Smooth muscle cell (in vitro differentiated cells): ENCODE results near the gene RNF187. TPM values are rescaled to one million over a fixed set of nuclear protein-coding genes. Genes with fewer than 3 reads are reported as not detected.

Experiments used
- DNase-seq: peaks from one replicate; lab custom pipeline; 2025; ENCODE audit not compliant: unreplicated experiment; lab: John Stamatoyannopoulos, UW
- H2AFZ ChIP-seq: fragments of 200-600 bp; sonication (generic); 2 replicates; pipeline ENCODE4 v1.6.0; 2016; ENCODE audit warnings: antibody characterized with exemption, low read depth, mild to moderate bottlenecking
- H3F3A ChIP-seq: fragments of 200-600 bp; sonication (generic); 2 replicates; pipeline ENCODE4 v1.6.0; 2017; ENCODE audit warnings: antibody characterized with exemption, low read depth
- H3K27ac ChIP-seq: fragments of 200-600 bp; sonication (generic); 2 replicates; pipeline ENCODE4 v1.5.1; 2016; ENCODE audit warnings: low read depth, mild to moderate bottlenecking
- H3K27me3 ChIP-seq: fragments of 200-600 bp; sonication (generic); 2 replicates; pipeline ENCODE4 v1.6.1; 2016; ENCODE audit warnings: low read depth, mild to moderate bottlenecking
- H3K36me3 ChIP-seq: fragments of 200-600 bp; sonication (generic); 2 replicates; pipeline ENCODE4 v1.5.1; 2016; ENCODE audit warnings: low read depth
- H3K4me1 ChIP-seq: fragments of 200-600 bp; sonication (generic); 2 replicates; pipeline ENCODE4 v1.5.1; 2016; ENCODE audit warnings: low read depth
- H3K4me2 ChIP-seq: fragments of 200-600 bp; sonication (generic); 2 replicates; pipeline ENCODE4 v1.6.0; 2016; ENCODE audit warnings: mild to moderate bottlenecking
- H3K4me3 ChIP-seq: fragments of 200-600 bp; sonication (generic); 2 replicates; pipeline ENCODE4 v1.5.1; 2016; ENCODE audit warnings: mild to moderate bottlenecking
- H3K79me2 ChIP-seq: fragments of 200-600 bp; sonication (generic); 2 replicates; pipeline ENCODE4 v1.6.0; 2016; ENCODE audit warnings: low read depth, mild to moderate bottlenecking
- H3K9ac ChIP-seq: fragments of 200-600 bp; sonication (generic); 2 replicates; pipeline ENCODE4 v1.6.0; 2016; ENCODE audit warnings: low read depth
- H3K9me3 ChIP-seq: fragments of 200-600 bp; sonication (generic); replicated peaks from 2 replicates; pipeline ENCODE4 v1.5.1; 2016; ENCODE audit warnings: low read depth
- H4K20me1 ChIP-seq: fragments of 200-600 bp; sonication (generic); 2 replicates; pipeline ENCODE4 v1.6.0; 2016; ENCODE audit warnings: low read depth
- WGBS: methylation state at CpG from one replicate; pipeline ENCODE4 v1.1.7; 2016; ENCODE audit warnings: low lambda C conversion rate; 5-methylcytosine and 5-hydroxymethylcytosine counted together
- polyA plus RNA-seq: library from polyadenylated mRNA; unstranded; fragments of >200 nt; fragmentation: Nextera tagmentation; extraction: Ambion mirVana; gene quantifications from 2 replicates; pipeline ENCODE4 v1.2.1, GENCODE V29; 2016
- total RNA-seq: library from RNA; depleted of rRNA; stranded (reverse); fragments of >200 nt; gene quantifications from 2 replicates; pipeline ENCODE4 v1.2.3, GENCODE V29; 2014
- TF ChIP-seq, protein P1 (sequence below): fragments of 200-600 bp; sonication (generic); IDR thresholded peaks from 2 replicates; pipeline ENCODE4 v1.5.1; 2017; ENCODE audit warnings: borderline replicate concordance, mild to moderate bottlenecking, antibody characterized with exemption; ENCODE audit not compliant: insufficient read depth, poor library complexity, severe bottlenecking

The RNF187 gene
- total and polyA plus RNA-seq, 2 experiments from 2014 or later: 35.9 to 150 TPM

DNA sequence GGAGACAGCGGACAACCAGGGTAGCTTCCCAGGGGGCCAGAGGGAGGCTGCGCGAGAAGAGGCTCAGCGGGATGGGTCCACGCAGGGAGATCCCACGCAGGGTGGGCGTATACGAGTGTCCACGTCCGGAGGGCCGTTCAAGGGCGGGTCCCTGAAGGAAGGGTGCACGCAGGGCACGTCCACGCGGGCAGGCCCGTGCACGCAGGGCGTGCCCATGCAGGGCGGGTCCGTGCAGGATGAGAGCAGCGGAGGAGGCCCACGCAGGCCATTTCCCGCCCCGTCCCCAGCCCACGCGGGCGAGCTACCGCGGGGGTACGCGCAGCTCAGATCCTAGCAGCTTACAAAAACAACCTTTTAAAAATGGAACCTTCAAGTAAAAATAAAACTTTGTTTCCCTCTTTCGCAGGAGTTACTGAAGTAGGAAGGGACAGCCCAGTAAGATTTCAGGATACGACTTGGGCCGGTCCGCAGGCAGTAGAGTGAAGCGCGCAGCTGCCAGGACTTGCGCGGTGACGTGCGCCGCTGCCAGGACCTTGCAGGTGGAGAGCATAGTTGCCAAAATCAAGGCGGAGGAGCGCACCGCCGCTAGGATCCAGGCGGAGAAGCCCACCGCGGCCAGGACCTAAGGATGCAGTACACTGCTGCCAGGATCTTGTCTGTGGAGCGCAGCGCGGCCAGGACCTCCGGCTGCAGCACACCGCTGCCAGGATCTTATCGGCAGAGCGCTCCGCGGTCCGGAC is 416 bp upstream of the RNF187 start:
- no peaks in the 10 kb centered on the region for H3K36me3 ChIP-seq
- peak overlapping the region; percentile 100 for H3K27ac ChIP-seq
- H3K27me3 ChIP-seq: no peaks in the 10 kb centered on the region
- peak overlapping the region; percentile 99 for H3K4me2 ChIP-seq
- peak overlapping the region; percentile 99 for H2AFZ ChIP-seq
- WGBS: under 1% methylated on average over 55 of the region's 60 CpGs
- H4K20me1 ChIP-seq: peaks cover 38% of the 10 kb centered on the region
- peaks cover 6% of the 10 kb centered on the region for H3F3A ChIP-seq
- H3K79me2 ChIP-seq: peaks cover 39% of the 10 kb centered on the region
- peaks cover 9% of the 10 kb centered on the region for H3K4me1 ChIP-seq
- TF ChIP-seq, protein P1, sequence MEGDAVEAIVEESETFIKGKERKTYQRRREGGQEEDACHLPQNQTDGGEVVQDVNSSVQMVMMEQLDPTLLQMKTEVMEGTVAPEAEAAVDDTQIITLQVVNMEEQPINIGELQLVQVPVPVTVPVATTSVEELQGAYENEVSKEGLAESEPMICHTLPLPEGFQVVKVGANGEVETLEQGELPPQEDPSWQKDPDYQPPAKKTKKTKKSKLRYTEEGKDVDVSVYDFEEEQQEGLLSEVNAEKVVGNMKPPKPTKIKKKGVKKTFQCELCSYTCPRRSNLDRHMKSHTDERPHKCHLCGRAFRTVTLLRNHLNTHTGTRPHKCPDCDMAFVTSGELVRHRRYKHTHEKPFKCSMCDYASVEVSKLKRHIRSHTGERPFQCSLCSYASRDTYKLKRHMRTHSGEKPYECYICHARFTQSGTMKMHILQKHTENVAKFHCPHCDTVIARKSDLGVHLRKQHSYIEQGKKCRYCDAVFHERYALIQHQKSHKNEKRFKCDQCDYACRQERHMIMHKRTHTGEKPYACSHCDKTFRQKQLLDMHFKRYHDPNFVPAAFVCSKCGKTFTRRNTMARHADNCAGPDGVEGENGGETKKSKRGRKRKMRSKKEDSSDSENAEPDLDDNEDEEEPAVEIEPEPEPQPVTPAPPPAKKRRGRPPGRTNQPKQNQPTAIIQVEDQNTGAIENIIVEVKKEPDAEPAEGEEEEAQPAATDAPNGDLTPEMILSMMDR: no peak
- no peaks in the 10 kb centered on the region for H3K9me3 ChIP-seq
- peak; percentile 59 for DNase-seq
- H3K4me3 ChIP-seq: peak overlapping the region; percentile 72
- H3K9ac ChIP-seq: peak overlapping the region; percentile 100

DNA sequence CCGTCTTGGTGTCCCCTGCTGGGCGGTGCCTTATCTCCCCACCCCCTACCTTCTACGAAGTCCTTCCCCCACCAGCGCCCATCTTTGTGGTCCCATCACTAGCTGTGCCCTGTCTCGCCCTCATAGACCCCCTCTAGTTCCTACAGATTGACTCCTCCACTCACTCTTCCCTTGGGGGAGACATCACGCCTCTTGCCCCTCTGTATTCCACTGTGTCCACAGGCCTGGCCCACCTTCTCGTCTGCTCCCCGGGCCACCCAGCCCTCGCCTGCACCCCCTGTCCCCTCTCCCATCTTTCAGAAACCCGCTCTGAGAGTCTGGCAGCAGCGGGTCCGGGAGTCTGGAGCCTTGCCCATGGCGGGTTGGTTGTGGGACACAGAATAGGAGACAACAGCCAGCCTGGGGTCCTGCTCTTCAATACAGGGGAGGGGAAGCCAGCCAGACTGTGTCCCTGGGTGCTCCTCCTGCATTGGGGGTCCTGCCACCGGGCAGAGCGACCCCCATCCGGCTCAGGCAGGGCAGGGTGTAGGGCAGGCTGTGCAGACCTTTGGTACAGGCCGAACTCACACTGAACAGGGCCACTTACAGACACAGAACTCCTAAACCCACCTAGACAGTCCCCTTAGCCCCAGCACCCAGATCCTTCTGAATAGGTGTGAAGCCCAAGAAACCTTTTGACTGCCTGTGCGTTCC is 1.1 kb downstream of the RNF187 start:
- H3K9me3 ChIP-seq: no peaks in the 10 kb centered on the region
- no peaks in the 10 kb centered on the region for H3K27me3 ChIP-seq
- WGBS: 66% methylated on average over 14 of the region's 18 CpGs
- peaks cover 40% of the 10 kb centered on the region for H3K79me2 ChIP-seq
- peak overlapping the region; percentile 11 for H3K27ac ChIP-seq
- peaks cover 50% of the 10 kb centered on the region for H4K20me1 ChIP-seq
- peaks cover 9% of the 10 kb centered on the region for H3K4me1 ChIP-seq
- H3F3A ChIP-seq: peaks cover 6% of the 10 kb centered on the region
- H3K4me2 ChIP-seq: peak overlapping the region; percentile 99
- TF ChIP-seq, protein P1: no peak
- no peaks in the 10 kb centered on the region for H3K36me3 ChIP-seq
- H2AFZ ChIP-seq: no peak overlapping the region
- DNase-seq: no peak
- H3K9ac ChIP-seq: peak overlapping the region; percentile 64
- peak overlapping the region; percentile 72 for H3K4me3 ChIP-seq

DNA sequence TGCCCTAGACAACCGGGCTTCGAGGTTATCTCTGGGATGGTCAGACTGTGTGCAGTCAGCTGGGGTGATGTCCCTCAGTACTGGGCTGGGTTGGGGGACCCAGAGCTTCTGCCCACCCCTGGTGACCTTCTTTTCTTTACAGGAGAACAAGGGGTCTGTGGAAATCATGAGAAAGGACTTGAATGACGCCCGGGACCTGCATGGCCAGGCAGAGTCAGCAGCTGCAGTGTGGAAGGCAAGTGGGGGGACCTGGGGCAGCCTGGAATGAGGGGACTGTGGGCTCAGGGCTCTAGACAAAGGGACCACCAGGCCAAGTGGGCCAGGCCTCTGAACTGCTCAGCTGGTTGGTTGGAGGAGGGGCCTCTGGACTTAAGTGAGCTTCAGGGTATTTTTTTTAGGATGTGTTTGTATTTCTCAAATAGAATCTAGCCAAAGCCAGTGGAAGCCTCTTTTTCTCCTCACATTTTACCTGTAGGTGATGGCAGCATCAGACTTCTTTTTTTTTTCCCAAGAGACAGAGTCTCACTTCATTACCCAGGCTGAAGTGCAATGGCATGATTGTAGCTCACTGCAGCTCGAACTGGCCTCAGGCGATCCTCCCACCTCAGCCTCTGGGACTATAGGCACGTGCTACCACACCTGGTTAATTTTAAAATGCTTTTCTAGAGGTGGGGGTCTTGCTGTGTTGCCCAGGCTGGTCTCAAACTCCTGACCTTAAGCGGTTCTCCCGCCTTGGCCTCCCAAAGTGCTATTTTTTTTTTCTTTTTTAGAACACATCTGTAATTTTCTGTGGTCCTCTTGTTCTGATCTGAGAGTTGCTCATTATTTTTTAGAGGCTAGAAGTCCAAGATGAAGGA is 1.9 kb downstream of the RNF187 start:
- H3K9me3 ChIP-seq: no peaks in the 10 kb centered on the region
- no peak overlapping the region for H3K27ac ChIP-seq
- peak overlapping the region; percentile 99 for H3K4me2 ChIP-seq
- peak overlapping the region; percentile 64 for H3K9ac ChIP-seq
- peaks cover 57% of the 10 kb centered on the region for H4K20me1 ChIP-seq
- WGBS: 94% methylated on average over 9 of the region's 9 CpGs
- TF ChIP-seq, protein P1: no peak
- H3K4me3 ChIP-seq: peak overlapping the region; percentile 72
- no peak overlapping the region for H2AFZ ChIP-seq
- DNase-seq: no peak
- peaks cover 9% of the 10 kb centered on the region for H3K4me1 ChIP-seq
- no peaks in the 10 kb centered on the region for H3K36me3 ChIP-seq
- H3F3A ChIP-seq: peaks cover 6% of the 10 kb centered on the region
- peaks cover 40% of the 10 kb centered on the region for H3K79me2 ChIP-seq
- H3K27me3 ChIP-seq: no peaks in the 10 kb centered on the region
